ENCODE results near the gene SYT7.

- TF ChIP-seq CTCF (IDR thresholded peaks at IDR 0.05): no peak
- no peak for TF ChIP-seq POLR2A (IDR thresholded peaks at IDR 0.05; ENCODE audit: low read depth)
- no peak for TF ChIP-seq POLR2AphosphoS5 (IDR thresholded peaks at IDR 0.05)
Observed at GRCh38 chr11:61534933-61535839, 45.7 kb downstream of the SYT7 start.

Data from esophagus muscularis mucosa (tissue), 3 donors.